WTC11 (cell line): ENCODE measurements around the gene ABAT. TPM values are rescaled to one million over a fixed set of nuclear protein-coding genes. Genes with fewer than 3 reads are reported as not detected.

Experiments used
- ATAC-seq: fragments of 200-7000 bp; cut with Tn5 transposase; 2 replicates; pipeline ENCODE4 v1.10.0; 2021; ENCODE audit warnings: mild to moderate bottlenecking, moderate library complexity
- CTCF ChIA-PET: fragments of 300-600 bp; sonication (Branson Sonifier 250); formaldehyde crosslinking; loops from one replicate; lab custom pipeline; 2021; ENCODE audit warnings: antibody characterized with exemption; lab: Charles Lee
- POLR2A ChIA-PET: fragments of 350-600 bp; sonication (Branson Sonifier 250); formaldehyde crosslinking; loops from one replicate; lab custom pipeline; 2021; ENCODE audit warnings: antibody characterized with exemption; lab: Charles Lee
- DNase-seq: peaks from one replicate; pipeline ENCODE4 v3.0.0; 2021; ENCODE audit warnings: low spot score
- H3K27ac Mint-ChIP-seq: 2 replicates; pipeline ENCODE4 v1.8.0; 2021; ENCODE audit warnings: mixed read lengths
- H3K27me3 Mint-ChIP-seq: 2 replicates; pipeline ENCODE4 v1.8.0; 2021; ENCODE audit warnings: low read depth, mild to moderate bottlenecking, moderate library complexity, mixed read lengths
- H3K36me3 Mint-ChIP-seq: 2 replicates; pipeline ENCODE4 v1.8.0; 2021; ENCODE audit warnings: mixed read lengths
- H3K4me1 Mint-ChIP-seq: 2 replicates; pipeline ENCODE4 v1.8.0; 2022; ENCODE audit warnings: mixed read lengths
- H3K4me3 Mint-ChIP-seq: 2 replicates; pipeline ENCODE4 v1.8.0; 2021; ENCODE audit warnings: mild to moderate bottlenecking, moderate library complexity, mixed read lengths
- H3K9me3 Mint-ChIP-seq: 2 replicates; pipeline ENCODE4 v1.8.0; 2021; ENCODE audit warnings: mixed read lengths
- ATF2 ChIP-seq: sonication (generic); formaldehyde crosslinking; IDR thresholded peaks from 2 replicates; pipeline ENCODE4 v1.8.1; 2022; ENCODE audit warnings: low read depth, missing genetic modification reagents, borderline replicate concordance
- ERG ChIP-seq: fragments of 250-450 bp; sonication (Bioruptor Pico); IDR thresholded peaks from 2 replicates; pipeline ENCODE4 v1.8.0; 2021; ENCODE audit warnings: mild to moderate bottlenecking
- GTF2I ChIP-seq: fragments of 250-450 bp; sonication (Bioruptor Pico); conservative IDR thresholded peaks from 2 replicates; pipeline ENCODE4 v1.4.0; 2021; ENCODE audit warnings: mild to moderate bottlenecking
- NFE2L1 ChIP-seq: sonication (generic); formaldehyde crosslinking; IDR thresholded peaks from 2 replicates; pipeline ENCODE4 v1.8.1; 2023; ENCODE audit warnings: missing genetic modification reagents
- OVOL2 ChIP-seq: fragments of 250-450 bp; sonication (Bioruptor Pico); IDR thresholded peaks from 2 replicates; pipeline ENCODE4 v1.9.0; 2021; ENCODE audit warnings: mild to moderate bottlenecking, borderline replicate concordance
- PRDM15 ChIP-seq: sonication (generic); formaldehyde crosslinking; IDR thresholded peaks from 2 replicates; pipeline ENCODE4 v1.8.0; 2022; ENCODE audit warnings: missing genetic modification reagents
- PRRX2 ChIP-seq: fragments of 250-450 bp; sonication (Bioruptor Pico); IDR thresholded peaks from 2 replicates; pipeline ENCODE4 v1.8.0; 2021; ENCODE audit warnings: mild to moderate bottlenecking
- TEAD1 ChIP-seq: sonication (generic); formaldehyde crosslinking; IDR thresholded peaks from 2 replicates; pipeline ENCODE4 v1.8.0; 2022; ENCODE audit warnings: mild to moderate bottlenecking, missing genetic modification reagents
- TEAD4 ChIP-seq: sonication (generic); formaldehyde crosslinking; IDR thresholded peaks from 2 replicates; pipeline ENCODE4 v1.8.0; 2022; ENCODE audit warnings: mild to moderate bottlenecking, missing genetic modification reagents
- ZBTB21 ChIP-seq: sonication (generic); formaldehyde crosslinking; IDR thresholded peaks from 2 replicates; pipeline ENCODE4 v1.8.1; 2023; ENCODE audit warnings: mild to moderate bottlenecking, missing genetic modification reagents, borderline replicate concordance
- ZBTB43 ChIP-seq: sonication (generic); formaldehyde crosslinking; IDR thresholded peaks from 2 replicates; pipeline ENCODE4 v1.8.1; 2023; ENCODE audit warnings: mild to moderate bottlenecking, missing genetic modification reagents
- ZNF121 ChIP-seq: sonication (generic); formaldehyde crosslinking; IDR thresholded peaks from 2 replicates; pipeline ENCODE4 v1.8.0; 2023; ENCODE audit warnings: missing genetic modification reagents
- ZNF425 ChIP-seq: fragments of 250-450 bp; sonication (Bioruptor Pico); conservative IDR thresholded peaks from 2 replicates; pipeline ENCODE4 v1.9.0; 2021; ENCODE audit warnings: mild to moderate bottlenecking
- ZNF512 ChIP-seq: sonication (generic); formaldehyde crosslinking; IDR thresholded peaks from 2 replicates; pipeline ENCODE4 v1.8.1; 2022; ENCODE audit warnings: missing genetic modification reagents, borderline replicate concordance
- total RNA-seq: library from RNA; stranded (reverse); gene quantifications from 3 replicates; pipeline ENCODE4 v1.2.3, GENCODE V29; 2021
- TF ChIP-seq, protein P1 (sequence below): sonication (generic); formaldehyde crosslinking; IDR thresholded peaks from 2 replicates; pipeline ENCODE4 v1.8.0; 2022; ENCODE audit warnings: mild to moderate bottlenecking, missing genetic modification reagents
- TF ChIP-seq, protein P2 (sequence below): sonication (generic); formaldehyde crosslinking; IDR thresholded peaks from 2 replicates; pipeline ENCODE4 v1.8.1; 2022; ENCODE audit warnings: mild to moderate bottlenecking, moderate library complexity, missing genetic modification reagents
- TF ChIP-seq, protein P3 (sequence below): sonication (generic); formaldehyde crosslinking; IDR thresholded peaks from 2 replicates; pipeline ENCODE4 v1.8.0; 2023; ENCODE audit warnings: missing genetic modification reagents, mild to moderate bottlenecking, borderline replicate concordance

ABAT gene
- total RNA-seq, 1 experiment from 2014 or later, result 6.6 TPM

- Mint-ChIP-seq H3K9me3 (no peaks in the 10 kb centered on the region), H3K27me3 (no peaks in the 10 kb centered on the region; the same call in 1 of the 2 replicates), H3K4me3 (no peak overlapping the region), H3K27ac (no peak overlapping the region), H3K4me1 (no peaks in the 10 kb centered on the region), H3K36me3 (peaks cover 74% of the 10 kb centered on the region)
- TF ChIP-seq PRRX2 (CRISPR knock-in tag) (no peak), TEAD1 (CRISPR knock-in tag) (no peak), ZNF121 (CRISPR knock-in tag) (no peak), ZNF425 (CRISPR knock-in tag) (no peak), ATF2 (CRISPR knock-in tag) (no peak), PRDM15 (CRISPR knock-in tag) (no peak), GTF2I (CRISPR knock-in tag) (no peak), ZBTB21 (CRISPR knock-in tag) (no peak), ZNF512 (CRISPR knock-in tag) (no peak), ZBTB43 (CRISPR knock-in tag) (no peak), NFE2L1 (CRISPR knock-in tag) (no peak), OVOL2 (CRISPR knock-in tag) (no peak), TEAD4 (CRISPR knock-in tag) (no peak), ERG (no peak)
- TF ChIP-seq, protein P1, sequence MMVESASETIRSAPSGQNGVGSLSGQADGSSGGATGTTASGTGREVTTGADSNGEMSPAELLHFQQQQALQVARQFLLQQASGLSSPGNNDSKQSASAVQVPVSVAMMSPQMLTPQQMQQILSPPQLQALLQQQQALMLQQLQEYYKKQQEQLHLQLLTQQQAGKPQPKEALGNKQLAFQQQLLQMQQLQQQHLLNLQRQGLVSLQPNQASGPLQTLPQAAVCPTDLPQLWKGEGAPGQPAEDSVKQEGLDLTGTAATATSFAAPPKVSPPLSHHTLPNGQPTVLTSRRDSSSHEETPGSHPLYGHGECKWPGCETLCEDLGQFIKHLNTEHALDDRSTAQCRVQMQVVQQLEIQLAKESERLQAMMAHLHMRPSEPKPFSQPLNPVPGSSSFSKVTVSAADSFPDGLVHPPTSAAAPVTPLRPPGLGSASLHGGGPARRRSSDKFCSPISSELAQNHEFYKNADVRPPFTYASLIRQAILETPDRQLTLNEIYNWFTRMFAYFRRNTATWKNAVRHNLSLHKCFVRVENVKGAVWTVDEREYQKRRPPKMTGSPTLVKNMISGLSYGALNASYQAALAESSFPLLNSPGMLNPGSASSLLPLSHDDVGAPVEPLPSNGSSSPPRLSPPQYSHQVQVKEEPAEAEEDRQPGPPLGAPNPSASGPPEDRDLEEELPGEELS, result no peak
- TF ChIP-seq, protein P2, sequence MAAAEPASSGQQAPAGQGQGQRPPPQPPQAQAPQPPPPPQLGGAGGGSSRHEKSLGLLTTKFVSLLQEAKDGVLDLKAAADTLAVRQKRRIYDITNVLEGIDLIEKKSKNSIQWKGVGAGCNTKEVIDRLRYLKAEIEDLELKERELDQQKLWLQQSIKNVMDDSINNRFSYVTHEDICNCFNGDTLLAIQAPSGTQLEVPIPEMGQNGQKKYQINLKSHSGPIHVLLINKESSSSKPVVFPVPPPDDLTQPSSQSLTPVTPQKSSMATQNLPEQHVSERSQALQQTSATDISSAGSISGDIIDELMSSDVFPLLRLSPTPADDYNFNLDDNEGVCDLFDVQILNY (CRISPR knock-in tag), result no peak
- TF ChIP-seq, protein P3, sequence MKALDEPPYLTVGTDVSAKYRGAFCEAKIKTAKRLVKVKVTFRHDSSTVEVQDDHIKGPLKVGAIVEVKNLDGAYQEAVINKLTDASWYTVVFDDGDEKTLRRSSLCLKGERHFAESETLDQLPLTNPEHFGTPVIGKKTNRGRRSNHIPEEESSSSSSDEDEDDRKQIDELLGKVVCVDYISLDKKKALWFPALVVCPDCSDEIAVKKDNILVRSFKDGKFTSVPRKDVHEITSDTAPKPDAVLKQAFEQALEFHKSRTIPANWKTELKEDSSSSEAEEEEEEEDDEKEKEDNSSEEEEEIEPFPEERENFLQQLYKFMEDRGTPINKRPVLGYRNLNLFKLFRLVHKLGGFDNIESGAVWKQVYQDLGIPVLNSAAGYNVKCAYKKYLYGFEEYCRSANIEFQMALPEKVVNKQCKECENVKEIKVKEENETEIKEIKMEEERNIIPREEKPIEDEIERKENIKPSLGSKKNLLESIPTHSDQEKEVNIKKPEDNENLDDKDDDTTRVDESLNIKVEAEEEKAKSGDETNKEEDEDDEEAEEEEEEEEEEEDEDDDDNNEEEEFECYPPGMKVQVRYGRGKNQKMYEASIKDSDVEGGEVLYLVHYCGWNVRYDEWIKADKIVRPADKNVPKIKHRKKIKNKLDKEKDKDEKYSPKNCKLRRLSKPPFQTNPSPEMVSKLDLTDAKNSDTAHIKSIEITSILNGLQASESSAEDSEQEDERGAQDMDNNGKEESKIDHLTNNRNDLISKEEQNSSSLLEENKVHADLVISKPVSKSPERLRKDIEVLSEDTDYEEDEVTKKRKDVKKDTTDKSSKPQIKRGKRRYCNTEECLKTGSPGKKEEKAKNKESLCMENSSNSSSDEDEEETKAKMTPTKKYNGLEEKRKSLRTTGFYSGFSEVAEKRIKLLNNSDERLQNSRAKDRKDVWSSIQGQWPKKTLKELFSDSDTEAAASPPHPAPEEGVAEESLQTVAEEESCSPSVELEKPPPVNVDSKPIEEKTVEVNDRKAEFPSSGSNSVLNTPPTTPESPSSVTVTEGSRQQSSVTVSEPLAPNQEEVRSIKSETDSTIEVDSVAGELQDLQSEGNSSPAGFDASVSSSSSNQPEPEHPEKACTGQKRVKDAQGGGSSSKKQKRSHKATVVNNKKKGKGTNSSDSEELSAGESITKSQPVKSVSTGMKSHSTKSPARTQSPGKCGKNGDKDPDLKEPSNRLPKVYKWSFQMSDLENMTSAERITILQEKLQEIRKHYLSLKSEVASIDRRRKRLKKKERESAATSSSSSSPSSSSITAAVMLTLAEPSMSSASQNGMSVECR, result no peak
- ChIA-PET CTCF (interaction anchor here (0.8 to 2.2 kb wide), 3 partner anchors 10 to 73 kb away, joined by 3 to 7 read pairs (median 3); no protein-coding TSS in a partner anchor), POLR2A (no interaction called here)
- ATAC-seq (no peak), DNase-seq (no peak)
These were observed 28.6 kb upstream of the ABAT start for GRCh38 chr16:8645831-8646230.
